T follicular helper cell (primary cell): ENCODE results near the gene DPYD.

ENCODE experiments used
- DNase-seq: peaks from one replicate; pipeline ENCODE4 v3.0.0-alpha.2; 2020; ENCODE audit warnings: low read depth

Gene DPYD

DNA sequence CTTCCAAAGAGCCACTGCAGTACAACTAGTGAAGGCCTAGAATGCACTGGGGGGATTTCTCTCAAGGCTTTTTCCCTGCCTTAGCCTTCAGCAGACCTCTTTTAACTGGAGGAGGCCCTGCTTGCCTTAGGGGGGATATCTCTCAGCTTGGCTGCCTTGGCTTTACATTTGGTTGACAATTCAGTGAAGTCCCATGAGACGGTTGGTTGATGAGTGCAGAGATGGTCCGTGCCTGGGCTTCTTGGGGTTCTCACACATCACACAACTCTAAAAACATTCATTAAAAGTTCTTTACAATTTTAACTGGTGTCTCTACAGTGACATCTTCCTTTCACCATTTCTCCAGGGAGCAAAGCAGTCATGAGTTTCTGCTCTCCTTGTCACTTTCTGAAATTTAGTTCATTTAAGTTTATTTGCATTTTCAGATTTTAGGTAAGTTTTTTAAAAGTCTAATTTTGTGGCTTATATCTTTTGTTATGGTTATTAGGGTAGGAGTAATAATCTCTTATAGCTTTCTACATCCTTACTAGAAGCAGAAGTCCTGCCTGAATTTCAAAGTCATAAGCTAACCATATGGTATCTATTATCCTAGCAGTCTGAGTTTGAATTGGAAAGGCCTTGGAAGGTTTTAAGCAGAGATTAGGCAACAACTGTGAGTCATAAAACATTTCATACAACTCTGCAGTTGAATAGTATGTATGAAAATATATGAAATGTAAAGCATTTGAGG is 487.6 kb downstream of the DPYD start:
- DNase-seq = no peak

DNA sequence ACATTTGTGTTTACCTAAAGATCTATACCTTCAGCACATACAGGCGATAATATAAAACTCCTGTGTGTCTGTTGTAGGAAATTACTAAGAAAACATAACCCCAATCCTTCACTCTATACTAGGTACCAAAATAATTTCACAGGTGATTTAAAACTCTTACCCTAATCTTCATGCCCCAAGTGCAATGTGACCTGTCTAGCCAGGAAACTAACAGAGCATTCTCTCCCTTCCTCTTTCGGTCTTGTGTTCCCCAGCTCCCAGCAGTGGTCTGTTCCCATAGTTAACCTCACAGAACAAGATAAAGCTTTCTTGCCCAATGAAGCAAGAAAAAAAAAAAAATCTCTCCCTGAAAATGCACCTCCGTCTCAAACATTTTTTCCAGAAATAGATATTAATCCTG is 493.5 kb downstream of the DPYD start:
- no peak for DNase-seq

DNA sequence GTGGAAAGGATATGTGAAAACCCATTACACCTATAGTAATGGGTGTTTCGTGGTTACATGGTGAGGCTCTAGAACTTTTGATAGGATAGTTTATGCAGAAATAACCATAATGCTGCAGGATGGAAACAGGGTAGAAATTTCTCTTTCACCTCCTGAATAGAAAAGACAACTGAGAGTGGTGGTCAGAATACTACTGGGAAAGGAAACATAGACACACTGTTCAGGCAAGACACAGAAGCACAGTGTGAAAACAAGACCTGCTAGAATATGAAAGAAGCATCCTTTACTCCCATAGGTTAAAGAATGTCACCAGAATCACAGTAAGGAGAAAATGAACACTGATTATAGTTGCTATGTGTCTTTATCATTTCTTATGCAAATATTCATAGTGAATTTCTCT is 496.6 kb downstream of the DPYD start:
- DNase-seq = no peak

GRCh38 chr1:97423403-97423802 is 497.4 kb downstream of the DPYD start:
- no peak for DNase-seq

DNA sequence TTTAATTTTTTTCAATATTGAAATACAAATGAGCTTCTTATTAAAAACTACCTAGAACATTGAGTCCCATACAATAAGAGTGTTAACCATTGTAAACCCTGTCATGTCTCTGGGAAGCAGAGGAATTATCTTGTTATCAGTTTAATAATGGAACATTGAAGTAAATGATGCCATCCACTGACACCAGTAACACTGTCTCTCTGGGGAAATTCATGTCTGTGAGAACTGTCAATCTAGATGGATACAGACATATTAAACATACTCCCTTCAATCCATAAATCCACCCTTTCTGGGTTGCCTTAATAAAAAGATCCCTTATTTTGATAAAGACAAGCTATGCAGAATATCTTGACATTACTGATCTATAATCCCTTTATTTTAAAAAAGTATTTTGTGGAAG is 503.2 kb downstream of the DPYD start:
- DNase-seq = no peak

- DNase-seq = no peak
These were observed 506.0 kb downstream of the DPYD start for GRCh38 chr1:97414682-97415312.

GRCh38 chr1:97412737-97413136 is 508.1 kb downstream of the DPYD start:
- no peak for DNase-seq

GRCh38 chr1:97412166-97412565 is 508.7 kb downstream of the DPYD start:
- DNase-seq = no peak

GRCh38 chr1:97396463-97396862 is 524.4 kb downstream of the DPYD start:
- no peak for DNase-seq

GRCh38 chr1:97392701-97393100 is 528.1 kb downstream of the DPYD start:
- DNase-seq = no peak

DNA sequence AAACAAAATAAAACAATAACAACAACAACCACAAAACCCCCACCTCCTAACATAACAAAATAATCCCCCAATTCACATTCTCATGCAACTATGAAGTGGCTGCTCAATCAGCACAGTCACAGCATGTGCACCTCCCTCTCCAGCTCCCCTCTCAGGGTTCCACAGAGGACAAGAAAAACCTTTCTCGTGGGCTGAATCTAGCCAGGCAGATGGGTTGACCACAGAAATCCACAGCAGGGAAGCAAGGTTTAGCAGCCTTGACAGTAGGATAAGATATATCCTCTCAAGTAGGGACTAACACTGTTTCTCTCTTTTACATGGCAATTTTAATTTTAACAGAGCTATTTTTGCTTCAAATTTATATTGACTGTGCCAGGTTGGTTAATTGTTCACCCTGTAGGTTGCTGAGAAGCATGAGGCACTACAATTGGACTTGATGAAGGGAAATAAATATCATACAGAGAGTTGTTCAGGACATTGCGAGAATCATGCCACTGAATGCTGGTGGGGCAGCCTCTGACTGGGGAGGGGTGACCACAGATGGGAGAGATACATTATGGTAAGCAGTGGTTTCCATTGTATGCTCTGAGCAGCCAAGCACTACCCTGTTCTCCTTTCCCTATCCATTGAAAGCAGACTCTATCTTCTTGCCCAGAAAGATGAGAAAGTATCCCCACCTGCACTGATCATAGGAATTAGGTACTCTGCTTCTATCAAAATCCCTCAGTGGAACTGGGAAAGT is 535.1 kb downstream of the DPYD start:
- DNase-seq = no peak

DNA sequence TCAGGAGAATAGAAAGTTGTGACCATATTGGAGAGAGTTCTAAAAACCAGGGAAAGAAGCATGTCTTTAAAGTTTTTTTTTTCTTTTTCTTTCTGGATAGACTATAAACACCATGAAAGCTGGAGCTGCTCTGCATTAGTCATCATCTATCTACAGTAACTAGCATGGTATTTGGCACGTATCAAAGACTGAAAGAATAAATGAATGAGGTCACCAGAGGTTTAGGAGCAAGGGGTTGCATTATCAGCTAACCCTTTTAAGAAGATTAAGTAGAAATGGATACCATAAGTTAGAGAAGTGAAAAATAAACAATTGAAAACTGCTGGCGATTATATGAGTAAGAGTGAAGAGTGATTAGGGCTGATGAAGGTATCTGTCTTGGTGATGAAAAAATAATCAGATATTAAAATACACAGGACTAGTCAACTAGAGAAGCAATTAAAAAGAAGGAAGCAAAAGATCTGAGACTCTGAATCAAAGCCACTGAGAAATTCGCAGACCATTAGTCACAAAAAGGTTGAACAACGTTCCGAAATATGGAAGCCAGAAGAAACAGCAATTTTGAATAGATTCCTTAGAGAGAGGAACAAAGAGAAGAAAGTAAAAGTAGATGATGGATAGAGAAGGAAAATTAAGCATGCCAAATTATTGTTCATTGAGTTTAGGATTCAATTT is 536.4 kb downstream of the DPYD start:
- no peak for DNase-seq

- DNase-seq = no peak
These were observed 537.0 kb downstream of the DPYD start for GRCh38 chr1:97383797-97384196.

DNA sequence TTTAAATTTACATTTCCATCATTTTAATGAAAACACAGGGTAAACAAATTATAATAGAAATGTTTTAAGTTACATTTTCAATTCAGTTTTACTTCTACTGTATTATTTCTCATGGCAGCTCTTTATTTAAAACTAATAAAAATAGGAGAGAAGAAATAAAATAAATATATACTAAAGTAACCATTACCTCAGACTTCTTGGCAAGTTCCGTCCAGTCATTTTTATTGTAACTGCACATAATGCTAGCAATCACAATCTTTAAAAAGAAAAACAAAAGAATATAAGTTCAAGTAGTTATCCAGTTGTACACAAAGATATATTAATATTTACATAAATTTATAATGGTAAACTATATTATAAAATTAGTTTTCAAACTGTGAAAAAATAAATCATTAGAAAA is 538.6 kb downstream of the DPYD start:
- DNase-seq = no peak

DNA sequence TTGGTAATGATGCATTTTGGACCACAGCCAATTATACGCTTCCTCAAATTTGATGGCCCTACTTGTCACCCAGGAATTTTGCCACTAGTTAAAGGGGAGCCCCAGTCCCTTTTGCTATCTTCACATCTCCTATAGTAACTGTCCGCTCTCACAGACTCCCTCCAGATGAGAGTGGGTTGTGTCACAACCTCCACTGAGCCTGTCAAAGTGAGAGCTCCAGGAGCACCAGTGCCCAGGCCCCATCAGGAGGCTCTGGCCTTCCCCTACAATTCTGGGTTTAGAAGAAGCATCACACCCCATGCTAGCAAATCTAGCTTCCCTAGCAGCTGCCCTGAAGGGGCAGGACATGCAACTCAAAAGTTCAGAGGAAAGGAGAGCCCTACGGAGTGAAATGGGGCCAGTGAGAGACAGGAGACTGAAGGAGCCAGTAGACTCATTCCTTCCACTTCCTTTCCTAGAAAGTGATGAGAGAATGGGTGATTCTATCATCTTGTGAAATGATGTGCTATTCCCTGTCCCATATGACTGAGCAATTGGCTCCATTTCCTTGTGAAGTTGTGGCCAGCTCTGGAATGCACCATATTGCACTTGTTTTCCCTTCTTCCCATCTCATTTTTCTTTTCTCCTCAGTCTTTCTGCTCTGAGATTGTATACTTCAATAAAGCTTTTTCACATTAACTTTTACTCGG is 541.3 kb downstream of the DPYD start:
- DNase-seq = no peak

DNA sequence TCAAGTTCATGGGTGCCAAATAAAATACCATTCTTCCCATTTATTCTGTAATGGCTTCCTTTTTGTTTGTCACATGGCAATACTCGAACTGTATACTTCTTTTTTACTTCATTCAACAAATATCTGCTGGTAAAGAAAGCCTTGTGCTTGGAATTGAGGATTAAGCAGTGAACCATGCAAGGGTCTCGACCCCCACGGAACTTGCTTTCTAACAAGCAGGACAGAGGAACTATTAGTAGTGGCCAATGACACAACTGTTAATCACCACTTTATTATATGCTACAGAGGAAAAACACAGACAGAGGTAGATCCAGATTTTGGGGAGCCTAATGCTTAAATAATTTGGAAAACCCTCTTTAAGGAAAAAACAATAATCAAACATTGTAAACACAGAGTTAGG is 542.2 kb downstream of the DPYD start:
- DNase-seq = no peak

DNA sequence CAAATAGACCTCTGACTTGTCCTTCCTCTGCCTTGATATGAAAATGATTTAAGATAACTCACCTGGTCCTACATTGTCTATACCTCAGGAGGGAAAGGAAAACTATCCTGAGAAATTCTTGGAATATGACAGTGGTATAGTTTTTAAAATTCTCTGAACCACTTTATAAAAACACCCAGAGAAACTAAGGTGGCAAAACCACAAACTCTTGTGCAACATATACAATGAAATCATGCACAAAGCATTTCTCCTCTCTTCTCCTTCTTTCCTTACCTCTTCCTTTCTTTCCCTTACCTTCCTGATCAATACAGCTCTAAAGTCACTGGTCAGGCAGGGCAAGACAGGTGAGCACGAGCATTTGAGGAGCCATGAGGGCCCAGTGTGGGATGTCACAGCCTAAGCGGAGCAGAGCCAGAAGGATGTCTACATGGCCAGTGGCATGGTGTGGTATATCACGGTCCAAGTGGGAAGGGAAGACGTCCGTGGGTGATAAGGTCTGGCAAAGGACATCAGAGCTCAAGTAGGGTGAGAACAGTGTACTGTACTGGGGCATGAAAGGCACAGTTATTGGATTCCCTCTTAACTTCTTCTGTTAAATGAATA is 543.3 kb downstream of the DPYD start:
- no peak for DNase-seq

GRCh38 chr1:97373000-97373399 is 547.8 kb downstream of the DPYD start:
- no peak for DNase-seq

DNA sequence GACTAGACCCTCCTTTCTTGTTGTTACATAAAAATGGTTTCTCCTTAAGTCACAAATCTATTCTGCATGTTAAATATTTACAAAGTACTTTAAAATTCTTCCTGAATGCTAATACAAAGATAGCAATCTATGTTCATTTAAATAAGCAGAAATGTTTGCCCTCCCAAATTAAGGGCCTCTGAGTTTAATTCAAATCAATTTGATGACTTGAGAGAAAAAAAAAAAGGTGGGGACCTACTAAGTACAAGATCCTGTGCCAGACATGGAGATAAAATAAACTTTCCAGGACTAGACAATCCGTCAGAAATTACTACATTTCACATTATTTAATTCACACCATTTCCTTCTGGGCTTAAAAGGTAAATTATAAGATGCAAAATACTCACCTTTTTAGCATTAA is 548.3 kb downstream of the DPYD start:
- no peak for DNase-seq

DNA sequence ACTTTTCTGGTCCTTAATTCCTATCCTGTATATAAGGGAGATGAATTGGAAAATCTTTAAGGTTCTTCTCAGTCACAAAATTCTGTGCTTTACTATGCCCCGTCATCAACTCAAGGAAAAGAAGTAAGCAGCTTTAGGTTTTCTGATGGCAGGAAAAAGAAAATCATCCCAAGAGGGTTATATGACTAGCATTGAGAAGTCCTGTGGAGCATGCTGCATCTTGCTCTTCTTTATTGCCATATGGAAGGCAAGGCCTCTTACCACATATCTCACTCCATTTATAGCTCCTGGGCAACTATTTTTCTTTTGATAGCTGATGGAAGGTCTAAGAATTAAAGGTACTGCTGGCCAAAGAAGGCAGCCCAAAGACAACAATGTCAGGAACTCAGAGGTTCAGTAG is 552.5 kb downstream of the DPYD start:
- no peak for DNase-seq

DNA sequence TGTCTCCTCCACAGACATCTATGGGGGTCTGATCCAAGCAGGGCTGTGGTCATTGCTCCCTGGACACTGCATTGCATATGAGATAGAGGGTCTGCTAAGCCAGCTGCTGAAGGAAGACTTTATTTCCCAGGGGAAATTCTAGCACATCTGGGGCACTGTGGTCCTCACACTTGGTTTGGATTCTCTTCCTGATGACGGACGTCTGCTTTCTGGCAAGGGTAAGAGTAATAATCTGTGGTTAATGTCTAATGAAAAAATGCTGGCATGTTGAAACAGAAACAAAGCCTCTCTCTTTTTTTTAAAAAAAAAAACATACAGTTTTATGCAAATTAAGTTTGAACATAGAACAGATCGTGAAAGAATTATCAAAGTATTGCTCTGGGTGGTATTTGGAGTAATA is 553.9 kb downstream of the DPYD start:
- no peak for DNase-seq

GRCh38 chr1:97365026-97365425 is 555.8 kb downstream of the DPYD start:
- no peak for DNase-seq
